PC-3 (cell line): ENCODE results near the gene CDC42EP3. TPM values are rescaled to one million over a fixed set of nuclear protein-coding genes. Genes with fewer than 3 reads are reported as not detected.

Experiments
- ATAC-seq: fragments of 200-7000 bp; cut with Tn5 transposase; 2 replicates; pipeline ENCODE4 v1.9.1; 2020; ENCODE audit warnings: mild to moderate bottlenecking, moderate library complexity
- BruUV-seq: library from RNA; stranded (reverse); fragments of 400-500 nt; replicated peaks from 2 replicates; lab custom pipeline; 2021; lab: Mats Ljungman, UMichigan
- CTCF ChIA-PET: fragments of 300-600 bp; sonication (Branson Sonifier 250); formaldehyde crosslinking; loops from one replicate; lab custom pipeline; 2022; ENCODE audit warnings: antibody characterized with exemption; lab: Charles Lee
- POLR2A ChIA-PET: fragments of 300-600 bp; sonication (Branson Sonifier 250); formaldehyde crosslinking; loops from one replicate; lab custom pipeline; 2022; ENCODE audit warnings: antibody characterized with exemption; ENCODE audit not compliant: unreplicated experiment; lab: Charles Lee
- DNase-seq: peaks from one replicate; pipeline ENCODE4 v3.0.0-alpha.2; 2015
- H2AFZ ChIP-seq: fragments of 300-600 bp; sonication (generic); 2 replicates; pipeline ENCODE4 v1.6.0; 2016; ENCODE audit warnings: antibody characterized with exemption, low read length
- H3F3A ChIP-seq: fragments of 300-600 bp; sonication (generic); one replicate; pipeline ENCODE4 v1.6.0; 2017; ENCODE audit warnings: antibody characterized with exemption, low read length, control low read depth, mild to moderate bottlenecking; ENCODE audit not compliant: unreplicated experiment
- H3K27ac ChIP-seq: fragments of 300-600 bp; sonication (generic); 2 replicates; pipeline ENCODE4 v1.5.1; 2016; ENCODE audit warnings: mild to moderate bottlenecking, low read length
- H3K27me3 ChIP-seq: fragments of 300-600 bp; sonication (generic); 2 replicates; pipeline ENCODE4 v1.6.1; 2016; ENCODE audit warnings: low read length, mixed read lengths
- H3K36me3 ChIP-seq: fragments of 300-600 bp; sonication (generic); 2 replicates; pipeline ENCODE4 v1.6.1; 2016; ENCODE audit warnings: low read depth, mixed run types, low read length, mixed read lengths
- H3K4me1 ChIP-seq: fragments of 300-600 bp; sonication (generic); 2 replicates; pipeline ENCODE4 v1.5.1; 2016; ENCODE audit warnings: low read length; ENCODE audit not compliant: insufficient read depth
- H3K4me2 ChIP-seq: fragments of 300-600 bp; sonication (generic); 2 replicates; pipeline ENCODE4 v1.6.0; 2016; ENCODE audit warnings: low read length
- H3K4me3 ChIP-seq: fragments of 300-600 bp; sonication (generic); 2 replicates; pipeline ENCODE4 v1.5.1; 2016; ENCODE audit warnings: mild to moderate bottlenecking, low read length, mixed read lengths
- H3K79me2 ChIP-seq: fragments of 300-600 bp; sonication (generic); 2 replicates; pipeline ENCODE4 v1.6.1; 2017; ENCODE audit warnings: low read length, mixed read lengths
- H3K9ac ChIP-seq: fragments of 300-600 bp; sonication (generic); 2 replicates; pipeline ENCODE4 v1.6.0; 2016; ENCODE audit warnings: mild to moderate bottlenecking, low read length
- H3K9me2 ChIP-seq: fragments of 300-600 bp; sonication (generic); replicated peaks from 2 replicates; pipeline ENCODE4 v1.6.1; 2016; ENCODE audit warnings: mixed run types, low read length, mixed read lengths
- H3K9me3 ChIP-seq: fragments of 300-600 bp; sonication (generic); 2 replicates; pipeline ENCODE4 v1.6.1; 2016; ENCODE audit warnings: low read length, mixed read lengths
- H4K20me1 ChIP-seq: fragments of 300-600 bp; sonication (generic); 2 replicates; pipeline ENCODE4 v1.6.1; 2016; ENCODE audit warnings: low read length, mixed read lengths
- CTCF ChIP-seq: fragments of 300-600 bp; sonication (generic); conservative IDR thresholded peaks from 2 replicates; pipeline ENCODE4 v1.5.1; 2017; ENCODE audit warnings: antibody characterized with exemption, low read depth, mild to moderate bottlenecking, low read length
- EZH2 ChIP-seq: fragments of 300-600 bp; sonication (generic); IDR thresholded peaks from one replicate; pipeline ENCODE4 v1.6.1; 2017; ENCODE audit warnings: antibody characterized with exemption, mild to moderate bottlenecking, low read length; ENCODE audit not compliant: unreplicated experiment
- EZH2phosphoT487 ChIP-seq: fragments of 300-600 bp; sonication (generic); IDR thresholded peaks from 2 replicates; pipeline ENCODE4 v1.6.1; 2018; ENCODE audit warnings: mild to moderate bottlenecking, antibody characterized with exemption, low read length, borderline replicate concordance
- intact Hi-C: fragments of 100-400 bp; cut with micrococcal nuclease; formaldehyde crosslinking; loops from 2 replicates; pipeline ENCODE4 v1.9.0; 2023
- total RNA-seq: library from RNA; depleted of rRNA; stranded (reverse); fragments of >200 nt; gene quantifications from 2 replicates; pipeline ENCODE4 v1.2.3, GENCODE V29; 2014

CDC42EP3 gene
- total RNA-seq, 1 experiment from 2014 or later: 28.4 TPM

GRCh38 chr2:37638973-37639372 lies 32.5 kb downstream of the CDC42EP3 start:
- no peak for ATAC-seq
- TF ChIP-seq CTCF: no peak

GRCh38 chr2:37637985-37638384 lies 33.5 kb downstream of the CDC42EP3 start:
- DNase-seq (no peak), ATAC-seq (no peak)
- H3K9me2 ChIP-seq: no peaks in the 10 kb centered on the region
- CTCF ChIA-PET: no interaction called here
- no peak overlapping the region for H3K4me2 ChIP-seq
- H3K9me3 ChIP-seq: no peaks in the 10 kb centered on the region
- H3K79me2 ChIP-seq: no peaks in the 10 kb centered on the region; the same call in none of the 2 replicates
- no peak overlapping the region for H3K9ac ChIP-seq
- no peak overlapping the region for H3K27ac ChIP-seq
- TF ChIP-seq EZH2phosphoT487 (no peak), EZH2 (no peak), CTCF (no peak)
- H2AFZ ChIP-seq: no peak overlapping the region
- POLR2A ChIA-PET: interaction anchor here (0.7 kb wide), 1 partner anchor 177 kb away, joined by 4 read pairs; no protein-coding TSS in a partner anchor
- no peaks in the 10 kb centered on the region for H3K36me3 ChIP-seq
- H3K27me3 ChIP-seq: no peaks in the 10 kb centered on the region
- no peaks in the 10 kb centered on the region for H3F3A ChIP-seq
- H3K4me3 ChIP-seq: no peak overlapping the region
- no peaks in the 10 kb centered on the region for H3K4me1 ChIP-seq
- no TSS peak for BruUV-seq
- H4K20me1 ChIP-seq: no peaks in the 10 kb centered on the region
- intact Hi-C loops: no loop called here

More at GRCh38 chr2:37638973-37639372, 32.5 kb downstream of the CDC42EP3 start:
- no peak overlapping the region for H3K27ac ChIP-seq
- no peaks in the 10 kb centered on the region for H4K20me1 ChIP-seq
- ChIA-PET CTCF (no interaction called here), POLR2A (no interaction called here)
- no peaks in the 10 kb centered on the region for H3F3A ChIP-seq
- DNase-seq: no peak
- 0 out of 2 replicates have a peak, but pooled peaks cover under 1% of the 10 kb centered on the region for H3K4me1 ChIP-seq
- no TSS peak for BruUV-seq
- intact Hi-C loops: no loop called here
- H3K4me2 ChIP-seq: no peak overlapping the region
- H3K9me3 ChIP-seq: no peaks in the 10 kb centered on the region
- H3K79me2 ChIP-seq: peaks cover 10% of the 10 kb centered on the region
- no peaks in the 10 kb centered on the region for H3K27me3 ChIP-seq
- no peak overlapping the region for H3K4me3 ChIP-seq
- no peak overlapping the region for H2AFZ ChIP-seq
- H3K36me3 ChIP-seq: peaks cover 6% of the 10 kb centered on the region
- H3K9ac ChIP-seq: no peak overlapping the region
- no peaks in the 10 kb centered on the region for H3K9me2 ChIP-seq

- no peak overlapping the region for H2AFZ ChIP-seq
- DNase-seq (no peak), ATAC-seq (no peak)
- H3K4me2 ChIP-seq: no peak overlapping the region
- H3K4me1 ChIP-seq: no peaks in the 10 kb centered on the region
- H3K9ac ChIP-seq: no peak overlapping the region
- no peaks in the 10 kb centered on the region for H3K27me3 ChIP-seq
- no TSS peak for BruUV-seq
- TF ChIP-seq EZH2 (no peak), CTCF (0 out of 2 replicates have a peak, but pooled peaks have one; percentile 26), EZH2phosphoT487 (no peak)
- H4K20me1 ChIP-seq: no peaks in the 10 kb centered on the region
- ChIA-PET CTCF (interaction anchor here (0.6 kb wide), 1 partner anchor 25 kb away, joined by 3 read pairs; no protein-coding TSS in a partner anchor), POLR2A (interaction anchor here (0.7 kb wide), 1 partner anchor 176 kb away, joined by 4 read pairs; no protein-coding TSS in a partner anchor)
- H3K9me2 ChIP-seq: no peaks in the 10 kb centered on the region
- no peaks in the 10 kb centered on the region for H3F3A ChIP-seq
- no peaks in the 10 kb centered on the region for H3K36me3 ChIP-seq
- H3K27ac ChIP-seq: no peak overlapping the region
- no peaks in the 10 kb centered on the region for H3K79me2 ChIP-seq
- no peak overlapping the region for H3K4me3 ChIP-seq
- no peaks in the 10 kb centered on the region for H3K9me3 ChIP-seq
- intact Hi-C loops: no loop called here
Observed at GRCh38 chr2:37637190-37637860, 34.1 kb downstream of the CDC42EP3 start.
